K562 (cell line): Measurements from ENCODE around the gene OCA2. TPM values are rescaled to one million over a fixed set of nuclear protein-coding genes. Genes with fewer than 3 reads are reported as not detected.

Source experiments
- ARID2 ChIP-seq: fragments of 450-650 bp; IDR thresholded peaks from 2 replicates; pipeline ENCODE4 v1.6.1; 2017; ENCODE audit warnings: antibody characterized with exemption, mild to moderate bottlenecking
- BCLAF1 ChIP-seq, 2 experiments: fragments of 450-650 bp in 1 of 2; IDR thresholded peaks; 2 replicates each; pipeline ENCODE4 v1.6.1; 2011 to 2017; ENCODE audit warnings: low read depth in 2 of 2, antibody characterized with exemption in 1 of 2, borderline replicate concordance in 1 of 2, low read length in 1 of 2, mild to moderate bottlenecking in 1 of 2, mixed read lengths in 1 of 2; ENCODE audit not compliant: control insufficient read depth in 1 of 2
- CHCHD3 ChIP-seq: fragments of 250-450 bp; sonication (Bioruptor Pico); IDR thresholded peaks from 2 replicates; pipeline ENCODE4 v2.1.2; 2022; ENCODE audit warnings: mild to moderate bottlenecking
- CTCFL ChIP-seq: IDR thresholded peaks from 2 replicates; pipeline ENCODE4 v1.6.1; 2011; ENCODE audit warnings: borderline replicate concordance, low read depth, mild to moderate bottlenecking, moderate library complexity, low read length; ENCODE audit not compliant: insufficient read depth, poor library complexity, severe bottlenecking
- DPF2 ChIP-seq: fragments of 450-650 bp; IDR thresholded peaks from 2 replicates; pipeline ENCODE4 v1.6.1; 2016
- E2F3 ChIP-seq: fragments of 250-450 bp; sonication (Bioruptor Pico); IDR thresholded peaks from 2 replicates; pipeline ENCODE4 v1.4.0; 2020; ENCODE audit warnings: mild to moderate bottlenecking
- FOXJ2 ChIP-seq: fragments of 200-800 bp; sonication (Bioruptor generic); IDR thresholded peaks from 2 replicates; pipeline ENCODE4 v1.6.1; 2016; ENCODE audit warnings: missing genetic modification characterization, missing compliant biosample characterization
- FOXP1 ChIP-seq: sonication (generic); formaldehyde crosslinking; IDR thresholded peaks from 2 replicates; pipeline ENCODE4 v1.8.0; 2022; ENCODE audit warnings: mild to moderate bottlenecking, missing genetic modification reagents
- JUND ChIP-seq, 2 experiments: IDR thresholded peaks; 2 replicates in 1 of 2; 3 replicates in 1 of 2; pipeline ENCODE4 v1.6.1; 2011; ENCODE audit warnings: borderline replicate concordance in 2 of 2, low read depth in 2 of 2, low read length in 2 of 2, improper control_type of control experiment in 1 of 2, missing biosample characterization in 1 of 2, missing genetic modification characterization in 1 of 2, missing genetic modification reagents in 1 of 2
- MTA3 ChIP-seq: fragments of 450-650 bp; formaldehyde crosslinking; IDR thresholded peaks from 2 replicates; pipeline ENCODE4 v1.6.1; 2017; ENCODE audit warnings: mild to moderate bottlenecking, borderline replicate concordance
- REST ChIP-seq, 2 experiments: fragments of 450-650 bp; formaldehyde crosslinking in 1 of 2; IDR thresholded peaks; 2 replicates each; pipeline versions ENCODE4 v1.4.0 to v1.6.1; 2014 to 2020; ENCODE audit warnings: mild to moderate bottlenecking in 2 of 2, borderline replicate concordance in 1 of 2, low read depth in 1 of 2
- SMARCE1 ChIP-seq: fragments of 450-650 bp; IDR thresholded peaks from 2 replicates; pipeline ENCODE4 v1.7.1; 2016; ENCODE audit warnings: mild to moderate bottlenecking
- ZC3H8 ChIP-seq: fragments of 450-650 bp; IDR thresholded peaks from 2 replicates; pipeline ENCODE4 v1.6.1; 2017
- polyA plus RNA-seq, 8 experiments: library from polyadenylated mRNA; depleted of rRNA in 4 of 8; stranded (reverse) in 5 of 8; unstranded in 3 of 8; fragments of >200 nt; fragmentation: Nextera tagmentation in 2 of 8; fragmentation: Illumina TruSeq in 1 of 8; extraction: Ambion mirVana in 2 of 8; extraction: Trizol in 1 of 8; gene quantifications; 2 replicates each; pipeline versions ENCODE4 v1.2.1 to v1.2.3, GENCODE V29; 2011 to 2014; ENCODE audit warnings: inconsistent platforms in 1 of 8, missing spikeins in 1 of 8
- total RNA-seq, 7 experiments: library from RNA; depleted of rRNA in 6 of 7; stranded (reverse); fragments of >200 nt in 6 of 7; fragmentation: Illumina TruSeq in 2 of 7; extraction: Trizol in 2 of 7; gene quantifications; 2 replicates each; pipeline versions ENCODE4 v1.2.1 to v1.2.3, GENCODE V29; 2011 to 2021; ENCODE audit warnings: low replicate concordance in 1 of 7

OCA2 gene
- total and polyA plus RNA-seq, 9 of the 15 experiments (the other 6 are each of a cell fraction or from before 2014, with no cell fraction given), result 0.07 to 0.59 (median 0.17) TPM; not detected in 1

- peak; percentile 30; the same call in 1 of the 2 replicates for TF ChIP-seq REST (IDR thresholded peaks at IDR 0.05; ENCODE audit: borderline replicate concordance)
- TF ChIP-seq REST (CRISPR knock-in tag; IDR thresholded peaks at IDR 0.05; ENCODE audit: low read depth), result no peak
- TF ChIP-seq BCLAF1 (IDR thresholded peaks at IDR 0.05; ENCODE audit: borderline replicate concordance in 1 of 2, control insufficient read depth in 1 of 2, low read depth in 2 of 2, low read length in 1 of 2), result no peak
- no peak for TF ChIP-seq CHCHD3 (CRISPR knock-in tag)
- peak; percentile 84 for TF ChIP-seq CTCFL
- TF ChIP-seq DPF2, result no peak
- peak; percentile 78; the same call in 1 of the 2 replicates for TF ChIP-seq MTA3
- no peak for TF ChIP-seq ZC3H8
- TF ChIP-seq E2F3, result no peak
- TF ChIP-seq JUND (IDR thresholded peaks at IDR 0.05; ENCODE audit: borderline replicate concordance, low read depth, low read length), result no peak
- TF ChIP-seq JUND (tag; IDR thresholded peaks at IDR 0.05; ENCODE audit: borderline replicate concordance, low read depth, low read length), result no peak
- no peak for TF ChIP-seq FOXJ2 (tag)
- no peak for TF ChIP-seq SMARCE1
- no peak for TF ChIP-seq ARID2
- TF ChIP-seq FOXP1 (CRISPR knock-in tag), result peak; percentile 68; the same call in 1 of the 2 replicates
These were observed at the start of gene OCA2 (continued) for GRCh38 chr15:28098766-28099554.
